Activated CD8-positive, alpha-beta memory T cell treated with anti-CD3 and anti-CD28 coated beads for 1 hour (primary cell): ENCODE data around the gene IGSF9B.
A peak's percentile ranks its signal among the peaks of the same experiment; 100 is the strongest.

Experiments
- DNase-seq, 2 donors: peaks; one replicate each; pipeline ENCODE4 v3.0.0-alpha.2; 2020; ENCODE audit warnings: low read depth in 1 of 2; ENCODE audit errors: extremely low read depth in 1 of 2

Gene IGSF9B

DNA sequence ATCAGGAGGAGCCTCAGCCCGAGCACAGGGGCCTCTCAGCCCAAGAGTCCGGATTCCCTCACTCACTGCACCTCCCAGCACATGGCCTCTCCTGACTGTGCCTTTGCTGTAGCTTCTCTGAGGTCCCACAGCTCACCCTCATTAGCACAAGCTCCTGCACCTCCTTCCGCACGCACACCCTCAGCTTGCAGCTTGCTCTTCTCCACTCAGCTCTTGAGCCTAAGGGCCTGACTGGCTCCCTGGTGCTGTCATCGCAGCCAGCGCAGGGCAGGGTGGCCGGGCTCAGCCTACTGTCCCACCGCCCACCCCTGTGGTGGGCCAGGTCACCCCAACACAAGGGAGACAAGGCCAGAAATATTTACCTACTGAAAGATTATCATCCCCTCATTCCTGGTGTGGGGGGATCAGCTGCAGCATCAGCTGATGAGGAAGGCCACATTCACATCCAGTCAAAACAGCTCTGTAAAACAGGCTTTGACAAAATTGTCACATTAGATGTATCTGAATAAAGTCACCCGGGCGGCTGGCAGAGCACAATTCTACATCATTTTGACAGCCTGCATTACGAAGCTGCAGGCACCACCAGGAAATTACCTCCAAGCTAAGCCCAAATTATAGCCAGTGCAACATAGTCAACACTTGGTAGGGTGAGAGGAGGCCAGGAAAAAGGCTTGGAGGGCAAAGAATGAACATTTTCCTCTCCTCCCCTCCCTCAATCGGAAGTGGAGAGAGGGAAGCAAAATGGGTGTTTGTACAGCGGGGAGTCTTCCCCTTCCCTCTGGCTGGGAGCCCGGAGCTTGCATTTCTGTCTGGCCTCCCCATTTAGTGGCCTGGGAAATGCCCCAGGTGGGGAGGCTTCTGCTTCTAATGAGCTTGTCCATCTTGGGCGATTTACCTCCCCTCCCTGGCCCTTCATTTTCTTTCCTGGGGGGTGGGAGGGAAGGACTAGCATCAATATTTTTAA lies 29.5 kb upstream of the IGSF9B start:
- DNase-seq, result no peak

- DNase-seq, result no peak
Observed at GRCh38 chr11:133984828-133985227, 28.1 kb upstream of the IGSF9B start.

- no peak for DNase-seq
Observed at GRCh38 chr11:133983660-133984316, 27.0 kb upstream of the IGSF9B start.

- DNase-seq, result no peak
Observed at GRCh38 chr11:133982876-133983275, 26.1 kb upstream of the IGSF9B start.

DNA sequence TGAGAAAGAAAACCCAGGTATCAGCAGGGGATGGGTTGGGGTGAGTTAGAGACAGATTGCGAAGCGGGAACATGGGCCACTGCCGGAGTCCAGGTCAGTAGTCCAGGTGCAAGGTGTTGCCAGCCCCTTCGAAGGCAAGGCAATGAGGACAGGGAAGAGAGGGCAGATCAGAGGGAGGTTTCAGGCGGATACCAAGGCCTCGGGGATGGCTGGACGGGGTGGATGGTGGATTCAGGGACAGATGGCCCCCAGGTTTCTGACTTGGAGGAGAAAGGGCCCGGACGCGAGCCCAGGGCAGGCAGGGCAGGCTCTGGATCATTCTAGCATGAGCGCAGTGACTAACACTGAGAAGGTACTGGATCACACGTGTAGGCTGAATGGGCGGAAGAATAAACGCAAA lies 25.4 kb upstream of the IGSF9B start:
- DNase-seq, result no peak

DNA sequence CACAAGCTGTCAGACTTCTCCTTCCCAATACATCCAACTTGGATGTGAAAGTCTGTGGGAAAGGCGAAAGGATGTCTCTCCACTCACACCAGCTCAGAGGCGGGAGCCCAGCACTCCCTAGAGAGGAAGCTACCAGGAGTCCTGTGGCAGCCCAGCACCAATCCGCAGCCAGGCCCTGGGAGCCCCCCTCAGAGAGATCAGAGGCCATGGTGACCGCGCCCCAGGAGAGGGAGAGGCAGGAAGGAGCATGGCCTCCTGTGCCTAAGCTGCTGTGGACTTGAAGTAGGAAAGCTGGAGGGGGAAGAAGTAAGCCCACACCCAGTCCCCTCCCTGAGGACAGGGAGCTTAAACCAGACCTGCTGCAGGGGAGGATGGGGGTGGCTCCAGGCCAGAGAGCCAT lies 24.4 kb upstream of the IGSF9B start:
- no peak for DNase-seq

DNA sequence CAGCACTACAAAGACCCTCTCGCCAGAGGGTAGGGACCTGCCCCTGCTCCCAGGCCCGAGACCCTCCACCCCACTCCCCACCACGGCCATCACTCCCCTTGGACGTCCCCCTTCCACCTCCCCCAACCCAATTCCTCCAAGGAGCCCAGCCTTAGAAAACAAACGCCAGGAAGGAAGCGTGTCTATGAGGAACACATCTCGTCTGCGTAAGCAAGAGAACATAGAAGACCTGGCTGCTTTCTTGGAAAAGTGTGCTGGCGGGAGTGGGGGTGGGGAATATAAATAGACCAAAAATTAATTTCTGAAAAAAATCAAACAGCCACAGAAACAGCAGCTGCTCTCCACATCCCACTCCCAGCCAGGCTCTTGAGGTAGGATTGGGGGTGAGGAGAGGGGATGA lies 23.9 kb upstream of the IGSF9B start:
- no peak for DNase-seq

- DNase-seq, result no peak
Observed at GRCh38 chr11:133978794-133979193, 22.0 kb upstream of the IGSF9B start.

DNA sequence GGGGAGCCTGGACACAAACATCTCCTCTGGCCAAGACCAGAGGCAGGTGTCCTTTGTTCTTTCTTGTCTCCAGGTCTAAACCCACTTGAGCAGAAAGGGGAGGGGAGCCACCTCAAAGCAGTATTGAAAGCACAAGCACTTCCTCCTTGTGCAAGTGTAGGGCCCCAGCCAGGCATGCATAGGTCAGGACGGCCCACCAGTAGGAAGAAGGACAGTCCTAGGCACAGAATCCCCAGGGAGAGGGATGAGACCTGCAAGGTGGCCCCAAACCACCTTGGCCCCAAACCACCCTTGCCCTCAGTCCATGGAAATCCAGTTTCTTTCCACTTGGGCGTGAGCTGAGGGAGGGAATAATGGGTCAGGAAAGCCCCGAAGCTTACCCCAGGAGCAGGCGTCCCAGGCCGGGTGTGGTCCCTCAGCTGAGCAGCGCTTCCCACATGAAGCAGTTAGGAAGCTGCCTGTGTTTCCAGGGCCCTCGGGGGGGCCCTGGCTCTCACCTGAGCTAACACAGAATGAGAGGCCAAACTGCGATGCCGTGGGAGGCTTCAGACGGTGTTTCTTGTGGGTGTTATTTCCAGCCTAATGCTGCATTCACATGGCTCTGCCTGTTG lies 20.4 kb upstream of the IGSF9B start:
- DNase-seq, result no peak

DNA sequence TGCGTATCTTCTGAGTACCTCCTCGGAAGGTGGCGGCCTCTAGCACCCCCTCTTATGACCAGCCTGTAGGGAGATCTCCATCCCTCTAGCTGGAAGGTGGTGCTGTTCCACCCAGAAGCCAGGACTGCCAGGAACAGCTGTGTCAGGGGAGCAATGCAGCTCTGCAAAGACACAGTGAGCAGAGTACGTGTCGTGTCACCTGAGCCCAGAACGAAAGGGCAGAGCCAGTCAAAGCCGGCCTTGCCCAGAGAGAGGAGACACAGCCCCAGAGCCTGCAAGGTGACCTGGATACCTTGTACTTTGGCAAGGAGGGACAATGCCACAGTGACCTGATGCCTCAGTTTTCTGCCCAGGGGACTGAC lies 18.7 kb upstream of the IGSF9B start:
- DNase-seq, result no peak

DNA sequence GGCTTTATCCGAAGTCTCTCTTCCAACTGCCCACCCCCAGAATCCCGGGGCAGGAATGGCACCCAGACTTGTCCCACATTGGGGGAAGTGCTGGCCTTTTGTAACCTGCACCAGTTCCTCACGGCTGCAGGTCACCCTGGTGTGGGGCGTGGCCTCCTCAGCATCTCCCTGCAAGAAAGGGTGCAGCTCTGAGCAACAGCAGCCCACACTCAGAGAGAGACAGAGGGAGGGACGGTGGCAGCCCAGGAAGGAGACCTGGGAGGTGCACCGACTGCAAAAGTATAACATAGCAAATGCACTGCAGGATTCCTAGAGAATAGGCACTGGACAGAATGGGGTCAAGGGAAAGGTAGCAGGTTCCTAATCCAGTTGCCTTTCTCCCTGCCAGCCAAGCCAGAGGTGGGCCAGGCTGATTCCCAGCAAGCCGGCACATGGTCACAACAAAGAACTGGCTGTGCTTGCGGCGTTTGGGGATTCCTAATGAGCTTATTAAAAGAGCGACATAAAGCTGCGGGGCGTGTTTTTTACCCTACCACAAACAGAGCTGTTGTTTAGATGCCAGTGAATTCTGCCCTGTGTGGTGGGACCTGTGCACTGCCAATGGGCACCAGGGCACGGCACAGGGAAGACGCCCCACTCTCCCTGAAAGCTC lies 18.2 kb upstream of the IGSF9B start:
- DNase-seq, result no peak

- no peak for DNase-seq
Observed at GRCh38 chr11:133971881-133972280, 15.1 kb upstream of the IGSF9B start.

DNA sequence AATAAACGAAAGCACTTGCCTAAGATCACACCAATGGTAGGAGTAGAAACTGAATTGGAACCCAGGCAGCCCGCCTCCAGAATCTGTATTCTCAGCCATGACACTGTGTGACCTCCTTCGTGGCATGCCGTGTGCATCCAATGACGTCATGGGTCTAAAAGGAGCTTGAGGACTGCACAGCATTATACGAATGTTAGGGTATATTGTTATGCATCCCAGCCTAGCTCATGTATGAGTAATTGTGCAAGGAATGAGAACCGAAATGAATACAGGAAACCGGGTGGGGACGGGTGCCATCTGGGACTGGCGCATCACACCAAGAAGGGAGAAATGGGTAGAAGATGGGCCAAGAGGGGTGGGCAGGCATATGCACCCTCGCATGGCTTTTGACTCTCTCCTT lies 12.3 kb upstream of the IGSF9B start:
- DNase-seq, result no peak

- no peak for DNase-seq
Observed at GRCh38 chr11:133968300-133968699, 11.5 kb upstream of the IGSF9B start.

DNA sequence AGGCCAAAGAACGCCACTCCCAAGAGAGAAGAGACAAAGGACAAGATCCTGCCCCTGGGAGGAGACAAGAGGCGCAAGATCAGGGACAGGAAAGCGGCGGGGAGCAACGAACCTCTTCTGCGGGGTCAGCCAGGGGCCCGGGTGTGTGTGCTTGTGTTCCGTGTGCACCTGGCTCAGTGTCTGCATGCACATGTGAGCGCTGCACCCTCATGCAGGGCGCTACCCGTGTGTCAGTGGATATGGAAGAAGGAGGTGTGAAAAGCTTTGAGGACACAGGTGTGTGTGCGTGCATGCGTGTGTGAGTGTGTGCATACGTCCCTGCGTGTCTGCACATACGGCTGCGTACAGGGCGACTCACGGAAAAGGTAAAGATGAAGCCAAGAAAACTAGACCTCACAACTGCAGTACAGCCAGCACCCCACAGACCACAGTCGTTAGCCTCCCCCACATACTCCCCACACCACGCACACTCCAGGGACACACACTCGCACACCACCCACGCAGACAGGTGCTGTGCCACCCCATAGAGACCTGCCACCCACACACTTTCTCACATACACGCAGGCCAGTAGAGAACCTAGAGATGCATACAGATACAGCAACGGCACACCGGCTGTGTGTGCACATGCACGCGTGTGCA lies 11.0 kb upstream of the IGSF9B start:
- no peak for DNase-seq

DNA sequence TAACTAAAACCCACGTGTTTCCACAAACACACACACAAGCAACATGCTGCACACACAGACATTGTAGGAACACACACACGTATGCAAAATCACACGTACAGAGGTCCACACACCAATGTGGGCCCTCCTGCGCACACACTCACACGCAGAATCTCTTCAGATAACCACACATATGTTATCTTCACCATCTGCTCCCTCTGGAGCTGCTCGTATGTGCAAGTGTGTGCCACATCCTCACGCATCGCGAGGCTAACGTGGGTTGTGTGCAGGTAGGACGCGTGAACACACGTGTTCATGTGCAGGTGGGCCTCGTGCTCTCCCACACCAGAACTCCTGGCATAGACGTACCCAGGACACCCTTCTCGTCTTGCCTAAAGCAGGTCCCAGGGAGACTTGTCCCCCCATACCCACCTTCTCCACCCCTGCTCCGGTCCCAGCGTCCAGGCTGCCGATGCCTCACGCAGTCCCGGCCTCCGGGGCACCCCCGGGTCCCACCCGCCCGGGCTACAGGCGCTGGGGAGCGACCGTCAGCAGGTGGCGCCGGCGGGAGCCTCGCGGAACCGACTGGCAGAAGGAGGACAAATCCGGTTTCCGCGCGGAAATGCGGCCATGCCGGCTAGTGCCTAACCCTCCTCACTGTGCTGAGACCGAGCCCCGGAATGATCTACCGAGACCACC lies 10.3 kb upstream of the IGSF9B start:
- peak; percentile 52 to 58 for DNase-seq

DNA sequence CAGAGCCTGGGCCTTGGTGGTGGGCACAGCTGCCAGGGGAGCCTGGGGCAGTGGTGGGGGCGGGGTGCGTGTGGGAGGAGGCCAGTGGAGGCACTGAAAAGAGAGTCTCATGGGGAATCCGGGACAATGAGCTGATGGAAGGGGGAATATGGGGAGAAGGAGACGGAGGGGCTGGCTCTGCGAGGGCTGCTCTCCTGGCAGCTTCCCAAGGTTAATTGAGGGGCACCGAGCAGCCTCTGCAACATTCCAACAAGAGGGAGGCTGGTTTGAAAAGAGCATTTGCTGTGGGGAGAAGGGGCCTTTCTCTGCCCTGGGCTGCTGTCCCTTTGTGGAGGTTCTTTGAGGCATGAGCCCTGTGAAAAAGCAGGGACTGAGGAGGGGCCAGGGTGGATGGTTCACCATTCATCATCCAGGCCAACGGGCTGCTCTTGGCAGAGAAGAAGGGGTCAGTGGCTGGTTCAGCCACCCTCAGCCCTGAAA lies 9.4 kb upstream of the IGSF9B start:
- DNase-seq, result no peak

GRCh38 chr11:133965031-133965601 lies 8.3 kb upstream of the IGSF9B start:
- no peak for DNase-seq

- no peak for DNase-seq
Observed at GRCh38 chr11:133964356-133964755, 7.6 kb upstream of the IGSF9B start.

DNA sequence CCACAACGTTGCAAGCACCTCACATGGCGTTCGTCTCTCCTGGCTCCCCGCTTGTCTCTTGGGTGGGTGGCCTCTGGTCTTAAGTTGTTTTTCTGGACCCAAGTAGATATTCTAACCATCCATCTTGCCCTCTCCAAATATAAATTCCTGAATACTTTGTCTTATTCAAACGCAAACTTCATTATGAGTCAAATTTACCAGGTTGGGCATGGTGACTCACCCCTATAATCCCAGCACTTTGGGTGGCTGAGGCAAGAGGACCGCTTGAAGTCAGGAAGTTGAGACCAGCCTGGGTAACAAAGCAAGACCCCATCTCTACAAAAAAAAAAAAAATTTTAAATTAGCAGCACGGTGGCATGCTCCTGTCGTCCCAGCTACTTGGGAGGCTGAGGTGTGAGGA lies 5.1 kb upstream of the IGSF9B start:
- no peak for DNase-seq
